ENCODE results near the gene CCT6A.

The CCT6A gene

DNA sequence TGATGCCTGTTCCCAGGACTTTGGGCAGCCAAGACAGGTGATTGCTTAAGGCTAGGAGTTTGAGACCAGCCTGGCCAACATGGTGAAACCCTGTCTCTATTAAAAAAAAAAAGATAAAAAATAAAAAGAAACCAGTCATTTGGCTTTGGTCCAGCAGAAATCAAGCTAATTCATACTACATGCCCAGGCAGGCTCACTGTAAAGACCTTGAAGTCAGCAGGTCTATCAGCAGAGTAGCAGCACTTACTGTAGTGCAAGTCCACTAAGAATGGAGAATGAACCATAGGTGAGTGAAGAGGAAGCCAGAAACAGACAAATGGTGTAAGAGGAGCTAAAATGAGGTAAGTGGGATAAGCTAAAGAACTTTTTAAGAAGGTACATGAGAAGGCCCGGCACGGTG, 25.0 kb upstream of the CCT6A start:
- TF ChIP-seq, protein P1, sequence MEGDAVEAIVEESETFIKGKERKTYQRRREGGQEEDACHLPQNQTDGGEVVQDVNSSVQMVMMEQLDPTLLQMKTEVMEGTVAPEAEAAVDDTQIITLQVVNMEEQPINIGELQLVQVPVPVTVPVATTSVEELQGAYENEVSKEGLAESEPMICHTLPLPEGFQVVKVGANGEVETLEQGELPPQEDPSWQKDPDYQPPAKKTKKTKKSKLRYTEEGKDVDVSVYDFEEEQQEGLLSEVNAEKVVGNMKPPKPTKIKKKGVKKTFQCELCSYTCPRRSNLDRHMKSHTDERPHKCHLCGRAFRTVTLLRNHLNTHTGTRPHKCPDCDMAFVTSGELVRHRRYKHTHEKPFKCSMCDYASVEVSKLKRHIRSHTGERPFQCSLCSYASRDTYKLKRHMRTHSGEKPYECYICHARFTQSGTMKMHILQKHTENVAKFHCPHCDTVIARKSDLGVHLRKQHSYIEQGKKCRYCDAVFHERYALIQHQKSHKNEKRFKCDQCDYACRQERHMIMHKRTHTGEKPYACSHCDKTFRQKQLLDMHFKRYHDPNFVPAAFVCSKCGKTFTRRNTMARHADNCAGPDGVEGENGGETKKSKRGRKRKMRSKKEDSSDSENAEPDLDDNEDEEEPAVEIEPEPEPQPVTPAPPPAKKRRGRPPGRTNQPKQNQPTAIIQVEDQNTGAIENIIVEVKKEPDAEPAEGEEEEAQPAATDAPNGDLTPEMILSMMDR (IDR thresholded peaks at IDR 0.05), result no peak

DNA sequence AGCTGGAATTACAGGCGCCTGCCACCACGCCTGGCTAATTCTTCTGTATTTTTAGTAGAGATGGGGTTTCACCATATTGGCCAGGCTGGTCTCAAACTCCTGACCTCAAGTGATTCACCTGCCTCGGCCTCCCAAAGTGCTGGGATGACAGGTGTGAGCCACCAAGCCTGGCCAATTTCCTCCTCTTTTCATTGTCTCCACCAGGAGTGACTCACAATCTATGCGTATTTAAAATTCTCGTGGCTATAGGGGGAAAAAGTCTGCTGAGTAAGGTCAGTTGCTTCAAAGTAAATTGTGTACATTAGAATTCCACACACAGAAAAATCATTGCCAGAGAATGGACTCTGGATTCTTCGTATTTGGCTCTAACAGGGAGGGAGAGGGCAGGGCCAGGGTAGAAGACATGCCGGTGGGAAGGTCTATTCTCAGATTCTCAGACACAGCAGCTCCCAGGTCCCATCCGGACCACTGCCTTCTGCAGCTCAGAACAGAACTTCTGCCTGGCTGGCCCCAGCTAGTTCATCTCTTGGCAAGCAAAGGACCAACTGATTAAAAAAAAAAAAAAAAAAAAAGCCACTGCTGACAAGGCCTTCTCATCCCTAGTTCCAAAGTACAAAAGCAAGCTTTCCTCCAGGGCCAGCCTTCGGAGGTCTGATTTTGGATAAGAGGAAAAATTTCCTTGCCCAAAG, 22.5 kb upstream of the CCT6A start:
- TF ChIP-seq, protein P1 (IDR thresholded peaks at IDR 0.05), result no peak

DNA sequence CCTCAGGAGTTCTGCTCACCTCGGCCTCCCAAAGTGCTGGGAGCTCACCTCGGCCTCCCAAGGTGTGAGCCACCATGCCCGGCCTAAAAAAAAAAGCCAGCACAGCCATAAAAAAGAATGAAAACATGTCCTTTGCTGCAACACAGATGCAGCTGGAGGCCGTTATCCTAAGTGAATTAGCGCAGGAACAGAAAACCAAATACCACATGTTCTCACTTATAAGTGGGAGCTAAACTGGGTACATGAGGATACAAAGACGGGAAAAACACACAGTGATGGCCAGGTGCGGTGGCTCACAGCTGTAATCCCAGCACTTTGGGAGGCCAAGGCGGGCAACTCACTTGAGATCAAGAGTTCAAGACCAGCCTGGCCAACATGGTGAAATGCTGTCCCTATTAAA, 21.2 kb upstream of the CCT6A start:
- TF ChIP-seq, protein P1 (IDR thresholded peaks at IDR 0.05), result no peak

DNA sequence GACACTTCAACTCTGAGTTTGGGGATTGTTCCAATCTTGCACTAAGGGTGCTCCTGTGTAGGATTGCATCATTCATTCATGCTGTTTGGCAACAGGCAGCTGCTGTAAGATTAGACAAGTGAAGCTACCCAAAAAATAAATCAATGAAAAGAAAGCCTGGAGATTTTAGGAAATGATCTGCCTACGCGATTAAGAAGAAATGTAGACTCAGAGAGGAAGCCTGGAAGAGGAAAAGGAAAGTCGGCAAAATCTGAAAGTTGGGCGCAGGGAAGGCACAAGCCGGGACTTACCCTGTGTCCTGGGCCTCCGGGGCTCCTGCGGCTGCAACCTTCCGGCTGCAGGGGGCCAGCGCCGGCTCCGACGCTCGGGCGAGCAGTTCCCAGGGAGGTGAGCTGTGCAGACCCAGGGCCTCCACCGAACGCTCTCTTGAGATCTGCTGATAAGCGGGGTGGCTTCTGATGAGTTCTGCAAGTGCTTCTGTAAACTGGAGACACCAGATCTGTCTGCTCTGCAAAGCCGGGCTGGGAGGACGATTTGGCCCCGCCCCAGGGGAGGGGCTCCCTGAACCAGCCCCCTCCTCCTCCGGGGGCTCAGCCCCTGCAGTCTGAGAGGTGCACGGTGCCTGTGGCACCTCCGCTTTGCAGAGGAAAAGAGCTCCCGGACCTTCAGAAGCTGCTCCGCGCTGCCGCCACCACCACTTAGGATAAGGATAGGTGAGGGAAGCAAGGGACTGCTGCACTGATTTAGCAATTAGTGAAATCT, 17.7 kb upstream of the CCT6A start:
- TF ChIP-seq, protein P1 (IDR thresholded peaks at IDR 0.05), result no peak

DNA sequence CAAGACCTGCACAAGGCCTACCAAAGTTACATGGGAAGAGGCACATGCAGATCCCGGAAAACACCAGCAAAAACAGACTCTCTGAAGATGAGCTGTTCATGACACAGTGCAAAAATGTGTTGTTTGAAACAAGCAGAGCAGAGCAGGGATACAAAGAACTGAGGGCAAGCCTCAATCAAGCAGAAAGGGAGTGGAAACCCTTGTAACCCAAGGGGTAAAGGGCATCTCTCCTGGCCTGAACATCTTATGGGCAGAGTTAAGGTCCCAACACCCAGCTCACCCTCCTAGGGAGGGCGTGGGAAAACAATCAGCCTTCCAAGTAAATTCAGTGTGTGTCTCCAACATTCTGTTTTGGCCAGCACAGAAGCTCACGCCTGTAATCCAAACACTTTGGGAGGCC, 10.8 kb upstream of the CCT6A start:
- TF ChIP-seq, protein P1 (IDR thresholded peaks at IDR 0.05), result no peak

DNA sequence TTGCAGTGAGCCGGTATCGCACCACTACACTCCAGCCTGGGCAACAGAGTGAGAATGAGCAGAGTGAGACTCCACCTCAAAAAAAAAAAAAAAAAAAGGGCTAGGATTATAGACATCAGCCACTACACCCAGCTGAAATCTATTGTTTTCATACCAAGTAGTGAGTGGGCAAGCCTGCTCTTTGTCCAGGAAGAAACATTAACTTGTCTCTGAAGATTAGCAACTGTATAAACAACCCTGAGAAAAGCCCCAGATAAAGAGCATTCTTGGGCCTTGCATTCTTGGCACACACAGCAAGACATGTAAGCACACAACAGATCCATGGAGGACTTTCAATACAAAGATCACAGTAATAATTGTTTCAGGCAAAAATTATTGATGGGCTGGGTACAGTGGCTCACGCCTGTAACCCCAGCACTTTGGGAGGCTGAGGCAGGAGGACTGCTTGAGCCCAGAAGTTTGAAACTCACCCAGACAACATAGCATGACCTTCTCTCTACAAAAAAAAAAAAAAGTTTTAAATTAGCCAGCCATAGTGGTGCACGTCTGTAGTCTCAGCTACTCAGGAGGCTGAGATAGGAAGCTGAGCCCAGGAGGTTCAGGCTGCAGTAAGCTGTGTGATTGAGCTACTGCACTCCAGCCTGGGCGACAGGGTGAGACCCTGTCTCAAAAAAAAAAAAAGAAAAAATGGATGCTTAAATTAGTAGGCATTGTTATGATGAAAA, 4.7 kb upstream of the CCT6A start:
- TF ChIP-seq, protein P1 (IDR thresholded peaks at IDR 0.05), result no peak

DNA sequence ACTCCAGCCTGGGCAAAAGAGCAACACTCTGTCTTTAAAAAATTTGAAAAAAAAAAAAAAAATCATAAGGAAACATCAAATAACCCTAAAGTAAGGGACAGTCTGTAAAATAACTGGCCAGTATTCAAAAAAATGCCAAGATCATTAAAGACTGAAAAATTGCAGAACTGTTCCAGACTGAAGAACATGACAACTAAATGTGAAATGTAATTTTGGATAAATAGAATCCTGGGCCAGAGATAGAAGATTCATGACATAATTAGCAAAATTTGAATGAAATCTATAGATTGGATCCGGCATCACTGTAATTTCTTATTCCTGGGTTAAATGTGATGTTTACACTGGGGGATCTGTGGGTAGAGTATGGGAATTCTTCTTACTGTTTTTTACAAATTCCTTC, 3.3 kb upstream of the CCT6A start:
- TF ChIP-seq, protein P1 (IDR thresholded peaks at IDR 0.05), result no peak
